ENCODE results near the gene CSRP3. TPM values are rescaled to one million over a fixed set of nuclear protein-coding genes. Genes with fewer than 3 reads are reported as not detected.

CSRP3 gene
- total RNA-seq, 4 donors from 2014 or later: not detected

- intact Hi-C loops (cut with DNase I): no loop called here
- no peak for TF ChIP-seq CTCF (IDR thresholded peaks at IDR 0.05)
- TF ChIP-seq POLR2A (IDR thresholded peaks at IDR 0.05): no peak
Measured at GRCh38 chr11:19199771-19200170, 2.0 kb downstream of the CSRP3 start.

GRCh38 chr11:19199048-19199447, 2.7 kb downstream of the CSRP3 start:
- DNase-seq: no peak
- Histone ChIP-seq H3K27me3 (no peaks in the 10 kb centered on the region), H3K27ac (no peak overlapping the region), H3K9me3 (no peaks in the 10 kb centered on the region), H3K4me3 (no peak overlapping the region), H3K4me1 (peaks cover 0 to 6% (median 0%) of the 10 kb centered on the region in 3 donors), H3K36me3 (no peaks in the 10 kb centered on the region)
- intact Hi-C loops (cut with DNase I): no loop called here
- WGBS, 2 donors: 90 to 100% methylated on average over 3 to 7 of the region's 7 CpGs
- TF ChIP-seq CTCF (IDR thresholded peaks at IDR 0.05) (no peak), POLR2A (IDR thresholded peaks at IDR 0.05) (no peak)

More at GRCh38 chr11:19199771-19200170, 2.0 kb downstream of the CSRP3 start:
- Histone ChIP-seq H3K36me3 (no peaks in the 10 kb centered on the region), H3K27ac (no peak overlapping the region), H3K27me3 (no peaks in the 10 kb centered on the region), H3K9me3 (no peaks in the 10 kb centered on the region), H3K4me1 (peaks cover 0 to 6% (median 0%) of the 10 kb centered on the region in 3 donors), H3K4me3 (no peak overlapping the region)
- WGBS, 2 donors: 28 to 49% methylated on average over 3 of the region's 3 CpGs
- DNase-seq: no peak

- Histone ChIP-seq H3K4me1 (peaks cover 0 to 6% (median 0%) of the 10 kb centered on the region in 3 donors), H3K36me3 (no peaks in the 10 kb centered on the region), H3K9me3 (no peaks in the 10 kb centered on the region), H3K4me3 (no peak overlapping the region), H3K27ac (no peak overlapping the region), H3K27me3 (no peaks in the 10 kb centered on the region)
- TF ChIP-seq CTCF (IDR thresholded peaks at IDR 0.05) (no peak), POLR2A (IDR thresholded peaks at IDR 0.05) (no peak)
- WGBS, 2 donors: 76 to 81% methylated on average over 6 of the region's 6 CpGs
- intact Hi-C loops (cut with DNase I): no loop called here
- no peak for DNase-seq
Measured at GRCh38 chr11:19196432-19196831, 5.4 kb downstream of the CSRP3 start.

GRCh38 chr11:19194620-19195308, 7.0 kb downstream of the CSRP3 start:
- DNase-seq: no peak
- Histone ChIP-seq H3K4me1 (no peaks in the 10 kb centered on the region), H3K4me3 (no peak overlapping the region), H3K9me3 (no peaks in the 10 kb centered on the region), H3K27ac (no peak overlapping the region), H3K27me3 (no peaks in the 10 kb centered on the region), H3K36me3 (no peaks in the 10 kb centered on the region)
- TF ChIP-seq CTCF (IDR thresholded peaks at IDR 0.05) (no peak), POLR2A (IDR thresholded peaks at IDR 0.05) (no peak)
- WGBS, 2 donors: 84 to 88% methylated on average over 4 of the region's 4 CpGs
- intact Hi-C loops (cut with DNase I): no loop called here

GRCh38 chr11:19193916-19194315, 7.9 kb downstream of the CSRP3 start:
- Histone ChIP-seq H3K4me3 (no peak overlapping the region), H3K9me3 (no peaks in the 10 kb centered on the region), H3K27ac (no peak overlapping the region), H3K36me3 (no peaks in the 10 kb centered on the region), H3K4me1 (no peaks in the 10 kb centered on the region), H3K27me3 (no peaks in the 10 kb centered on the region)
- TF ChIP-seq CTCF (IDR thresholded peaks at IDR 0.05): no peak
- no peak for DNase-seq
- intact Hi-C loops (cut with DNase I): no loop called here
- WGBS, 2 donors: 76 to 78% methylated on average over 2 of the region's 2 CpGs
